NCI-H2196 treated with DMSO at 0.1 percent for 48 hours (cell line): ENCODE data around the gene SRP14.
"Not testable (repeated sequence)": the region's sequence is repeated elsewhere in the genome, so short reads cannot be mapped to it uniquely, and the experiment has no call there.

Experiments used
- DNase-seq: peaks from one replicate; lab custom pipeline; 2025; ENCODE audit not compliant: unreplicated experiment; lab: John Stamatoyannopoulos, UW

The SRP14 gene

GRCh38 chr15:40032125-40032839, 6.7 kb downstream of the SRP14 start:
- no peak for DNase-seq

GRCh38 chr15:40031300-40031699, 7.7 kb downstream of the SRP14 start:
- no peak for DNase-seq

DNA sequence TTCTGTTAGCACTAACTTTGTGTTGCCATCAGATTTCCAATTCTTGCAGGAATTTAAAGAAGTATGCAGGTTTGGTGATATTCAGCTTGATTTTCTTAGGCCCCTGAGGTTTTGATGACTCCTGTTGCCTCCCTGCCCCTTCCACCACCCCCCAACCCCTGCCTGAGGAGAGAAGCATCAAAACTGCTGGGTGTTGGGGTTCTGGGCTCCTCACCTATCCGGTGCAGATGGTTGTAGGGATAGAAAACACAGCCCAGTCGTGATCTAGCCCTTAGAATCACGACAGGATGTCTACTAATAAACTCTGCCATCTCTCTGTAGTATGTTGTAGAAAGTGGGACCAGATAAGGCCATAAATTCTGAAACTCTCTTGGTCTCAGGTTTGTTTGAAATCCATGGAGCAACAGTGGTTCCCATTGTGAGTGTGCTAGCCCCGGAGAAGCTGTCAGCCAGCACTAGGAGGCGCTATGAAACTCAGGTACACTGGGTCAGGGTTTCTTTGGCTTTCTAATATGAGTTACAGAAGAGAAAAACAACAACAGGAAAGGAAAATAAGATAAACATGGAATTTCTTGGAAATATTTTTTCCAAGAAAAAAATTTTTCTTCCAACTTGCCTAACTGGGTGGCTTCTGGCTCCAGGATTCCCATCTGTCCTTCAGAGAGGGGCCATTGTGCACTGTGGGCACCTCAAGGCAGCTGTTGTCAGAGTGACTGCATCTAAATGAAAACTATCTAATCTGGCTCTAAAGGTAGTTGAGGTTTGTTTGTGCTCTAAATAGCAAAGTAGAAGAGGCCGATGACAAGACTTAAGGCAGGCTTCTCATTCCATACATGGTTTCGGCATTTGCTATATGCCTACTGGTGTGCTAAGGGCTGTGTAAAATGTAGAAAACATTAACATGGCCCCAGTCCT, 8.7 kb downstream of the SRP14 start:
- DNase-seq, result no peak

- no peak for DNase-seq
Measured at GRCh38 chr15:40028853-40029252, 10.1 kb downstream of the SRP14 start.

- DNase-seq, result no peak
Measured at GRCh38 chr15:40028193-40028592, 10.8 kb downstream of the SRP14 start.

GRCh38 chr15:40016224-40016865, 22.6 kb downstream of the SRP14 start:
- DNase-seq, result no peak

DNA sequence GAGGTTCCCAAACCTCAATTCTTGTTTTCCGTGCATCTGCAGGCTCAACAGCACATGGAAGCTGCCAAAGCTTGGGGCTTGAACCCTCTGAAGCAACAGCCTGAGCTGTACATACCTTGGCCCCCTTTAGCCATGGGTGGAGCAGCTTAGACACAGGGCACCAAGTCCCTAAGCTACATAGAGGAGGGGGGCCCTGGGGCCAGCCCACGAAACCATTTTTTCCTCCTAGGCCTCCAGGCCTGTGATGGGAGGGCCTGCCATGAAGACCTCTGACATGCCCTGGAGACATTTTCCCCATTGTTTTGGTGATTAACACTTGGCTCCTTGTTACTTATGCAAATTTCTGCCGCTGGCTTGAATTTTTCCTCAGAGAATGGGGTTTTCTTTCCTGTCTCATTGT, 24.6 kb downstream of the SRP14 start:
- DNase-seq, result no peak

GRCh38 chr15:40013372-40013771, 25.6 kb downstream of the SRP14 start:
- not testable (repeated sequence) for DNase-seq

DNA sequence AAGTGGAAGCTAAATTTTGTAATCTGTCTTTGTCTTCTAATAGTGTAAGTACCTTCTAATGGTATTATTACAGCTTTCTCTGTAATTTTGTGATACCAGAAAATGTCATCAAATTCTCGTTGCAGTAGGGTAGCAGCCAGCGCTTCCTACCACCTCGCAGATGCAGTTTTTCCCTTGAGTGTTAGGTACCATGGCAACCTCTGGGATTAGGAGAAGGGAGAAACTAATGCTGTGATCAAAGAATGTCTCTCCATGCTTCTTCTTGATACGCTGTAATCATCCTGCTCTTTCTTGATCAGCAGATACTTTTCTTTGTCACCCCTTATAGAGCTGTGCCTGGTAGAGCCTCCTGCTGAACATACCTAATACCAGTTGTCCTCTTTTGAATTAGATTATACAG, 27.7 kb downstream of the SRP14 start:
- DNase-seq, result no peak

- no peak for DNase-seq
Measured at GRCh38 chr15:40010686-40011085, 28.3 kb downstream of the SRP14 start.

- DNase-seq, result no peak
Measured at GRCh38 chr15:40008061-40008765, 30.8 kb downstream of the SRP14 start.

DNA sequence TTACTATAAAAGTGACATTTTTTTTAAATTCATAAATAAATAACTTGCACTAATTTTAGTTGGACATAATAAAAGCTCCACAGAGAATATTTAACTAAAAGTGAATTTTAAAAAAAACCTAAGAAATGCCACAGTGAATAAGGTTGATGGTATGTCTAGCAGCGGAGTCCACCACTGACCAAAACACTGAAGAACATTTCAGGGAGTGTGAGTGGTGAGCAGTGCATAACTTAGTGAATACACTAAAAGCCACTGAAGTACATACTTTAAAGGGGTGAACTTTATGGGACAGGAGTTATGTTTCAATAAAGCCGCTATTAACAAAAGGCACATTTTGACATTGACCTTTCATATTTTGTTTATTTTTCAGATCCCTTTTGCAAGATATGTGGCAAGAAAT, 32.3 kb downstream of the SRP14 start:
- no peak for DNase-seq

DNA sequence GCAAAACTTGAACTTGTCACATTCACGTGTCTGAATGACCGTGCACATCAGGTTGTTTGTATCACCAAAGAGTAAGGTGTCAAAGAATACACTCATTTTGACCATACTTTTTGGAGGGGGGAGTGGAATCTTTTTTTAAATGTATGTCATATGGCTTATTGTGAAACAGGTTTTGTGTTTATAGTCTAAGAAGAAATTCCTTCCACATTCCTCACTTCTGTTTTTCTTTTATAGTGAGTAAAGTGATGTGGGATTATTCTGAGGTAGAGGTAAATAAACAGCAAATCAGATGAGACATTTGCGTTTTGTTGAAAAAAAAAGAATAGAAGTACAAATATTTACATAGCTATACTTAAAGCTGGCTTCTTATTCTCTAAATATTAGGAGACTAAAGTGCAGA, 33.0 kb downstream of the SRP14 start:
- DNase-seq, result no peak

GRCh38 chr15:40003116-40003916, 35.7 kb downstream of the SRP14 start:
- no peak for DNase-seq

- no peak for DNase-seq
Measured at GRCh38 chr15:40002295-40002694, 36.7 kb downstream of the SRP14 start.

GRCh38 chr15:39999538-40000200, 39.3 kb downstream of the SRP14 start:
- DNase-seq, result no peak

DNA sequence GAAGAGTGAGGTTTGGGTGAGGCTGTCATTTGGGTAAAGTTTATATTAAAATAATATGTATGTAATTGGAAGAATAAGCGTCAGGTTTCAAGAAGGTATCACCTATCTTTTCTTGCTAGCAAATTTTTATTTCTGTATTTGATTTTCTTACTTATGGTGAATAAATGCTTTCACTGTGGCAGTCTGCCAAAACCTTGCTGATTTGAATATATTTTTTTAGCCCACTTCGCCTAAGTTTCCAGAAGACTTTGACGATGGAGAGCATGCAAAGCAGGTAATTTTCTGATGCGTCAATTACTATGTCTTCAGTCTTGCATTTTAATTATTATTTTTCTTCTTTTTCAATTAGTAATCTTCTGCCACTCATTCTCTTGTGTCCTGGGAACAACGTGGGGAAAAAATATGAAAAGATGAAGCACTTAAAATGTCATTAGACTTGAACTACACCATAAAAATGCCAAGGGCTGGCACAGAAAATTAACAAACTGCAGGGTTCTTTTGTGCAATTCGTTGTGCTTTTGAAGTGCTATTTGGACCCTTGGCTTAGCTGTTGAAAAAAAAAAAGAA, 40.4 kb downstream of the SRP14 start:
- DNase-seq, result no peak

DNA sequence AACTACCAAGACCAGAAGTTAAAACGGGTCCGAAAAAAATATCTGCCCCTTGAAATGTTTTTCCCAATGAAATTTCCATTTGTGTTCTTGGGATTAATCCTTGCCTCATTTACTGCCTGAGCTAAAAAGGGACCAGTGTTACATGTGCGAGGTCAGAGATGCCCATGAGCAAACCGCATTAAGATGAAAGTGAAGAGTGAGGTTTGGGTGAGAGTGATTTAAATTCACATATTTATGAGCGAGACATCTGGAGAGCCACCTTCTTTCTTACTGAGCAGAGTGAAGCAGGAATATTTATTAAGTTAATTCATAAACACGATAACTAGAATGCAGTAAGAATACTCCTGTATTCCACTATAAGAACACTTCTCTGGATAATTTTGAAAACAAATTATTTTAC, 41.3 kb downstream of the SRP14 start:
- DNase-seq, result no peak

GRCh38 chr15:39997031-39997430, 42.0 kb downstream of the SRP14 start:
- no peak for DNase-seq

DNA sequence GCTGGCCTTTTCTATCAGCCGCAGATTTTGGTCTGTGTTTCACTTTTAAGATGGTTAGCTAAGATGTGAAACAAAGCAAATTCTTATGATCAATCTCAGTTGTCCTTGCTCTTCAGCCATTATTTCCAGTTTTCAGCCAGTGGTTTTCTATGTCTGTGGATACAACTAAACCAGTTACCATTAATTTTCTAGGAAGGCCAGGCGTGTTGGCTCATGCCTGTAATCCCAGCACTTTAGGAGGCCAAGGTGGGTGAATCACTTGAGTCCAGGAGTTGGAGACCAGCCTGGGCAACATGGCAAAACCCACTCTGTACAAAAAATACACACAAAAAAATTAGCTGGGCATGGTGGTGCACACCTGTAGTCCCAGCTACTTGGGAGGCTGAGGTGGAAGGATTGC, 42.8 kb downstream of the SRP14 start:
- DNase-seq, result not testable (repeated sequence)
